ENCODE measurements around the gene COL9A1.

The COL9A1 gene

GRCh38 chr6:70281923-70282311 lies 21.0 kb downstream of the COL9A1 start:
- Histone ChIP-seq H3K79me2 (ENCODE audit: control insufficient read depth, low read length) (no peaks in the 10 kb centered on the region), H3K9me3 (ENCODE audit: control insufficient read depth, insufficient read depth, low read length) (no peaks in the 10 kb centered on the region), H3K4me2 (ENCODE audit: low read length) (no peak overlapping the region), H3K9me2 (replicated peaks; ENCODE audit: control insufficient read depth, low read length) (no peaks in the 10 kb centered on the region), H3F3A (ENCODE audit: control insufficient read depth, insufficient read depth) (no peaks in the 10 kb centered on the region), H3K27me3 (ENCODE audit: control insufficient read depth, low read length) (no peaks in the 10 kb centered on the region), H3K36me3 (ENCODE audit: control insufficient read depth, low read length) (no peaks in the 10 kb centered on the region), H4K20me1 (ENCODE audit: control insufficient read depth, insufficient read depth, low read depth, low read length) (no peaks in the 10 kb centered on the region), H3K27ac (ENCODE audit: low read depth, low read length) (no peak overlapping the region), H3K4me3 (ENCODE audit: low read length) (no peak overlapping the region), H3K4me1 (ENCODE audit: control insufficient read depth, low read length) (no peaks in the 10 kb centered on the region)
- TF ChIP-seq EZH2phosphoT487 (IDR thresholded peaks at IDR 0.05; ENCODE audit: borderline replicate concordance, low read length) (no peak), CTCF (IDR thresholded peaks at IDR 0.05; ENCODE audit: low read depth, low read length, poor library complexity, severe bottlenecking) (no peak)

- Histone ChIP-seq H3K4me1 (ENCODE audit: control insufficient read depth, low read length) (no peaks in the 10 kb centered on the region), H3K9me3 (ENCODE audit: control insufficient read depth, insufficient read depth, low read length) (no peaks in the 10 kb centered on the region), H3K36me3 (ENCODE audit: control insufficient read depth, low read length) (no peaks in the 10 kb centered on the region), H3K27me3 (ENCODE audit: control insufficient read depth, low read length) (no peaks in the 10 kb centered on the region), H3K79me2 (ENCODE audit: control insufficient read depth, low read length) (no peaks in the 10 kb centered on the region), H4K20me1 (ENCODE audit: control insufficient read depth, insufficient read depth, low read depth, low read length) (no peaks in the 10 kb centered on the region), H3F3A (ENCODE audit: control insufficient read depth, insufficient read depth) (no peaks in the 10 kb centered on the region), H3K9me2 (replicated peaks; ENCODE audit: control insufficient read depth, low read length) (no peaks in the 10 kb centered on the region), H3K4me2 (ENCODE audit: low read length) (no peak overlapping the region), H3K27ac (ENCODE audit: low read depth, low read length) (no peak overlapping the region), H3K4me3 (ENCODE audit: low read length) (no peak overlapping the region)
- no peak for TF ChIP-seq EZH2phosphoT487 (IDR thresholded peaks at IDR 0.05; ENCODE audit: borderline replicate concordance, low read length)
- no peak for TF ChIP-seq CTCF (IDR thresholded peaks at IDR 0.05; ENCODE audit: low read depth, low read length, poor library complexity, severe bottlenecking)
Measured at GRCh38 chr6:70280400-70280853, 22.5 kb downstream of the COL9A1 start.

- H3K27ac ChIP-seq (ENCODE audit: low read depth, low read length), result no peak overlapping the region
- no peaks in the 10 kb centered on the region for H3F3A ChIP-seq (ENCODE audit: control insufficient read depth, insufficient read depth)
- H3K36me3 ChIP-seq (ENCODE audit: control insufficient read depth, low read length), result no peaks in the 10 kb centered on the region
- H3K4me1 ChIP-seq (ENCODE audit: control insufficient read depth, low read length), result no peaks in the 10 kb centered on the region
- no peak overlapping the region for H3K4me2 ChIP-seq (ENCODE audit: low read length)
- H4K20me1 ChIP-seq (ENCODE audit: control insufficient read depth, insufficient read depth, low read depth, low read length), result no peaks in the 10 kb centered on the region
- H3K9me3 ChIP-seq (ENCODE audit: control insufficient read depth, insufficient read depth, low read length), result no peaks in the 10 kb centered on the region
- no peaks in the 10 kb centered on the region for H3K27me3 ChIP-seq (ENCODE audit: control insufficient read depth, low read length)
- TF ChIP-seq EZH2phosphoT487 (IDR thresholded peaks at IDR 0.05; ENCODE audit: borderline replicate concordance, low read length), result no peak
- no peak for TF ChIP-seq CTCF (IDR thresholded peaks at IDR 0.05; ENCODE audit: low read depth, low read length, poor library complexity, severe bottlenecking)
- H3K4me3 ChIP-seq (ENCODE audit: low read length), result no peak overlapping the region
- no peaks in the 10 kb centered on the region for H3K9me2 ChIP-seq (replicated peaks; ENCODE audit: control insufficient read depth, low read length)
- H3K79me2 ChIP-seq (ENCODE audit: control insufficient read depth, low read length), result no peaks in the 10 kb centered on the region
Measured at GRCh38 chr6:70277470-70277869, 25.4 kb downstream of the COL9A1 start.
